Epidermal melanocyte (primary cell): ENCODE results near the gene TMEM256.

Experiments
- DNase-seq: peaks from one replicate; pipeline ENCODE4 v3.0.0; 2011; ENCODE audit warnings: low spot score; ENCODE audit not compliant: insufficient read length

The TMEM256 gene

GRCh38 chr17:7408863-7409262 lies 5.0 kb upstream of the TMEM256 start:
- no peak for DNase-seq

GRCh38 chr17:7408252-7408727 lies 4.4 kb upstream of the TMEM256 start:
- no peak for DNase-seq

- DNase-seq: no peak
Measured at GRCh38 chr17:7407485-7408251, 3.8 kb upstream of the TMEM256 start, which contains the start of gene NLGN2. Gene NLGN2 (plus strand): TSS chr17:7407845. CDS start chr17:7408256, 411 bp downstream.

- DNase-seq: no peak
Measured at GRCh38 chr17:7407082-7407481, 3.2 kb upstream of the TMEM256 start.

GRCh38 chr17:7406235-7406825 lies 2.4 kb upstream of the TMEM256 start:
- no peak for DNase-seq

- DNase-seq: no peak
Measured at GRCh38 chr17:7405350-7406234, 1.7 kb upstream of the TMEM256 start.

GRCh38 chr17:7404737-7405349 lies 946 bp upstream of the TMEM256 start:
- DNase-seq: peak; percentile 79

GRCh38 chr17:7403727-7403976 lies 245 bp downstream of the TMEM256 start:
- DNase-seq: peak; percentile 74

- no peak for DNase-seq
Measured at GRCh38 chr17:7403043-7403726, 712 bp downstream of the TMEM256 start.

GRCh38 chr17:7398612-7399011 lies 5.3 kb downstream of the TMEM256 start:
- no peak for DNase-seq

- DNase-seq: no peak
Measured at GRCh38 chr17:7396147-7396546, 7.8 kb downstream of the TMEM256 start.

- peak; percentile 94 for DNase-seq
Measured at GRCh38 chr17:7394452-7395191, 9.3 kb downstream of the TMEM256 start, which contains the start of gene PLSCR3. Gene PLSCR3 (minus strand): TSS chr17:7394525. CDS start chr17:7394110, 415 bp downstream.

- DNase-seq: no peak
Measured at GRCh38 chr17:7393613-7394451, 10.1 kb downstream of the TMEM256 start.

- DNase-seq: no peak
Measured at GRCh38 chr17:7392696-7393612, 10.9 kb downstream of the TMEM256 start.

- no peak for DNase-seq
Measured at GRCh38 chr17:7391307-7391706, 12.6 kb downstream of the TMEM256 start.

- no peak for DNase-seq
Measured at GRCh38 chr17:7389924-7390910, 13.7 kb downstream of the TMEM256 start.

GRCh38 chr17:7388856-7389255 lies 15.0 kb downstream of the TMEM256 start:
- no peak for DNase-seq
